GM18909 (cell line): Measurements from ENCODE around the gene FRMD4A.
"Not testable (repeated sequence)": the region's sequence is repeated elsewhere in the genome, so short reads cannot be mapped to it uniquely, and the experiment has no call there.

Source experiments
- ATAC-seq: cut with Tn5 transposase; IDR thresholded peaks from one replicate; pipeline ENCODE4 v1.9.1; 2021; ENCODE audit warnings: mild to moderate bottlenecking; ENCODE audit not compliant: unreplicated experiment, poor library complexity

Gene FRMD4A

DNA sequence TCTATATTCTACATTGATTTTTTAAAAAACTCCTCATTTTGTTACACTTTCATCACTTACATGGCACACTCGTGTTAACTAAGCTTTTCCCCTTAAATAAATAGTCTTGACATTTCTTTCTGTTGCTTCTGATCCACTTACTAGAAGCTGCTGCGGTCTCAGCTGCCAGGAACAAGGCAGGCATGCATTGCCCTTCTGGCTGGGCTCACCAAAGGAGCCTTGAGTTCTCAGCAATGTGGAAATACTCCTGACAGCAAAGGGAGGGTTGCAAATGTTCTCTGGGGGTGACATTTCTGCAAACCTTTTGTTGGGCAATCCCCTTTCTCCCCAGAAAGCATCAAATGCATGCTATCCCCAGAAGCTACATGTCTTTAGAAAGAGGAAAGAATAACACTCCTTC lies 393.9 kb downstream of the FRMD4A start:
- ATAC-seq = no peak

DNA sequence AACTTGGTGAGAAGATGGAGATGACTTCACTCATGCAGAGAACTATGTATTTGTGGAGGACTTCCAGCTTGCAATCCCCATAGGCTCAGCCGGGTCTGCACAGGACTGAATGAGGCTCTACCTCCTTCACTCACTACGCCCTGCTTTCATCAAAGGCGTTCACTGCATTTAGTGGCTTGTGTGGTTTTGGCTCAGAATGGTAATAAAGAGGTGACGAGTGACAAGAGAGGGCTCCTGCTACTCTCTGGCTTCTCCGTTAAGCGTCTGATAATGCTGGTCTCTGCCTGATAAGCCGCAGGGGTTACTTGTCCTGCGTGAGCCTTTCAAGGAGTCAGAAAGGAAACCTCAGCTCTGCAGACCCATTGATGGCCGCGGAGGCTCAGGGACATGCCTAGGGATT lies 400.6 kb downstream of the FRMD4A start:
- ATAC-seq = no peak

DNA sequence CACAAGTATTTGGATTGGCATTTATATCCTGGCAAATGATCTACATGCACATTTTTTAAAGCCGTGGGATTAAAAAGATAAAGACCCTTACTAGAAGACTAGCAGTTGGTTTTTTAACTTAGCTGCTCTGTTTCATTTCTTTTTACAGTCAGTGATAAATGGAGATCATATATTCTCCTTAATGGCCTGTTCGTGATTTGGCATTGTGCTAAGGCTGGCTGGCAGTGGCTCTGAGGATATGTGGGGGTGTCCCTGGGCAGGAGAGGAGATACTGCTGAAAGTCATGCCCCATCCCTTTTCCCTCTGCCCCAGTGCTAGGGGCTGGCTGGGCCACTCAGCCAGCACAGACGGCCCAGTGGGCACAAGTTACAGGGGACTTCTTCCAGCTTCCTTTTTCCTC lies 402.3 kb downstream of the FRMD4A start:
- no peak for ATAC-seq

DNA sequence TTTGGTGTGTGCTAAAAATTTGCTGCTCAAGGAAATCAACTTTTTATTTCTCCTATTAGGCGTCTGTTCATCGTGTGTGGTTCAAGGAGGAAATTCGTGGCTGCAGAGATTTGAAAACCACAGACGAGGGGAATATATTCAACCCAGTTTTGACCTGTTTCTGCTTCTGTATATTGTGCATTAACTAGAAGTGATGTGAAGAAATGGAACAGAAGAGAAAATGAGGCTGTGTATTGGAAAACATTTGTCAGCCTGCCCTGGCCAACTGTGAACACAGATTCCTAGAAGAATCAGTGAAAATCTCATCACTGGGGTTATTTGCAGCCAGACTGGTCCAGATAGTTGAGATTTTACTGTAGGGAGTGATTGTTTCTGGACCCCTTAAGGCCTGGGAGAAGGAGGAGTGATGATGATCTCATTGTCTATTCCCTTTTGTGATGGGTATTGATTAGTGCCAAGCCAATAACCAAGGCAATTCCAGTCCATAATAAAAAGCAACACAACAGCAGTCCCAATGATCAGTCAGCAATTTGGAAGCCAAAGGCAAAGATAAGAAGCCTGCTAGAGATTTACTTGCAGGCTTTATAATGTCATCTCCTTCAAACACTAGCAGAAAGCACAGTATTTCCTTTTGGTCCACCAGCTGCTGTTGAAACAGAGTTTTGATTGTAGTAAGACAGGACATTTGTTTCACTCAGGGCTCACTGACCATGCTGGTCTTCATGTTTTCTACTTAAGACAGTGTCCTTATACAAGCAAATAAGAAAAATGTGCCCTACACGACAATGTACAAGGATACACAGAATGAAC lies 404.5 kb downstream of the FRMD4A start:
- no peak for ATAC-seq

DNA sequence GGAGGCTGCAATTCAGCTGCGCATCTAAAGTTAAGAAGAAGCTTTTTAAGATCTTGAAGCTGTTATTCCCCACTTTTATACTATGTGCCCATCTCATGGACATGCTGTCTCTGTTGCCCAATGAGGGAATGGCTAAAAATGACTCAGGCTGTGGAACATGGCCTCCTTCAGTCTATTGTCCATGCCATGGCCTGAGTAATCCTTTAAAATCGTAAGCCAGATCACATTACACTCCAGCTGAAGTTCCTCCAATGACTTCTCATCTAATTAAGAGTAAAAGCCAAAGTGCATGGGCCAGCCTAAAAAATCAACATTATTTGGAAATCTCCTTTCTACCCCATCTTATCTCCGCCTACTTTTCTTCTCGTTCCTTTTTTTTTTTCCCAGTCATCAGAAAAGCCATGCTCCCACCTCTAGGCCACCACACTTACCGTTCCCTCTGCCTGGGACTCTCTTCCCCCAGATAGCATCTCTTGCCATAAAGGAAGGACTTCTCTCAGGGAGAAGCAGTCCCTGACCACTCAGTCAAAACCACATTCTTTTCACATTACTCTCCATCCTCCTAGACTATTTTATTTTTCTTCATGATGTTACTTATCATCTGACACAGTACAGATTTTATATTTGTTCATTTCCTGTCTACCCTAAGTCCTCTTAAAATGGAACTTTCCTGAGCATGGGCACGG lies 406.5 kb downstream of the FRMD4A start:
- ATAC-seq = no peak

DNA sequence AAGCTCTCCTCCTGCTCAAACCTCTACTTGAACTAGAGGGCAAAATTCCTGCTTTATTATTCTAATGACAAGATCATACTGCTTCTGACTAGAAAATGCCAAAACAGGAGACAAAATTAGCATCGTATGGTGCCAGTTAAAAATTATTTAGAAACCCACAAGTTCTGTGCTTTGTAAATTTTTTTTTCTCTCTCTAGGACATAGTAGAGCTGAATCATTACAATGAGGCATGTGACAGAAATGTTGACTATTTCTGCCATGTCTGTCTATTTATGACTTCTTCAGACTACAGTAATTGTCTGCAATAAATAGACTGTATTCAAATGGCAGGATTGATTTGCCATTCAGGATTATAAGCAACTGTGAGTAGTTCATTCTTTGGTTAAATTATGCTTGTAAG lies 408.1 kb downstream of the FRMD4A start:
- ATAC-seq = no peak

DNA sequence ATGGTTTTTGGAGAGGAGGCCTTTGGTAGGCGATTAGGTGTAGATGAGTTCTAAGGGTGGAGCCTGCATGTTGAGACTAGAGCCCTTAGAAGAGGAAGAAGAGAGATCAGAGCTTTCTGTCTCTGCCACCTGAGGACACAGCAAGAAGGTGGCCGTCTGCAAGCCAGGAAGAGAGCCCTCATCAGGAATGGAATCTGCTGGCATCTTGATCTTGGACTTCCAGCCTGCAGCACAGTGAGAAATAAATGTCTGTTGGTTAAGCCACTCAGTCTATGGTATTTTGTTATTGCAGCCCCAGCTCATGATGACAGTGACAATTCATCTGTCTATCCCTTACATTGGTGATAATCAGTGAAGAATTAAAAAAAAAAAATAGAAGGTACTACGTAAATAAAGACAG lies 408.8 kb downstream of the FRMD4A start:
- ATAC-seq = no peak

DNA sequence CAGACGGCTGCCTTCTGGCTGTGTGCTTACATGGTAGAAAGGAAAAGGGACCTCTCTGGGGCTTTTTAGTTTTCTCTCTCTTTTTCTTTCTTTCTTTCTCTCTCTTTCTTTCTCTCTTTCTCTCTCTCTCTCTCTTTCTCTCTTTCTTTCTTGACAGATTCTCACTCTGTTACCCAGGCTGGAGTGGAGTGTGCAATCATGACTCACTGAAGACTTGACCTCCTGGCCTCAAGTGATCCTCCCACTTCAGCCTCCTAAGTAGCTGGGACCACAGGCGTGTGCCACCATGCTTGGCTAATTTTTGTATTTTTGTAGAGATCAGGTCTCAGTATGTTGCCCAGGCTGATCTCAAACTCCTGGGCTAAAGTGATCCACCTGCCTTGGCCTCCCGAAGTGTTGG lies 409.6 kb downstream of the FRMD4A start:
- ATAC-seq = not testable (repeated sequence)

DNA sequence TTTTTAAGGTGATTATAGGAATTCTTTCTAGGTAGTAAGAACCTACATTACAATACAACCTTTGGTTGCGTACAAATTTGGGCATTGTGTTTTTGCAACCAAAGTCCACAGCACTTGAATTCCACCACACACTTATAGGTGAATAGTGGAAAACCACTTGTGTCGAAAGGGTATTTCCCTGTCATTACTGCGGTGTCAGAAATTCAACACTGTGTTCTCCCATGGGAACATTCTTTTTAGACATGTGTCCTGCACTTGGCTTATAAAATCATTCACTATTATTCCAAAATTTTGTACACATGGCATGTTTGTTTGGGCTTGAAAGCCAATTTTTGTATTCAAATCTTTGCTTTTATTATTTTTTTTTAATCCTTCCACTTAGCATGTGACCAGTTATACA lies 410.3 kb downstream of the FRMD4A start:
- no peak for ATAC-seq

DNA sequence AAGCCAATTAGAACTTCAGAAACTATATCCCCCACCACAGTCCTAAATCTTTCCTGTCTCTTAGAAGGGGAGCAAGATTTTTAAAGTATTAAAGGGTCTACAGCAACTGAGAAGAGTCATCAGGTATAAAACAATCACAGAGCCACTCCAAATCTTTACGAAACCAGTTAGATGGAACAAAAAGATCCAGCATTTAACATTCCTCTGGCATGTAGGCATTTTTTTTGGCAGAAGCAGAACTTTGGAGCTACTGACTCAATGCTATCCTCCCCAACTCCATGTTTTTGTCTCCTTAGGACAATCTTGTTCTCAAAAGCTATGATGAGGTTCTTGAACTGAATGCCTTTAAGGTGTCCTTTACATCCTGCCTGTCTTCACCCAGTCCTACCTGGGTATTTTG lies 410.7 kb downstream of the FRMD4A start:
- no peak for ATAC-seq

DNA sequence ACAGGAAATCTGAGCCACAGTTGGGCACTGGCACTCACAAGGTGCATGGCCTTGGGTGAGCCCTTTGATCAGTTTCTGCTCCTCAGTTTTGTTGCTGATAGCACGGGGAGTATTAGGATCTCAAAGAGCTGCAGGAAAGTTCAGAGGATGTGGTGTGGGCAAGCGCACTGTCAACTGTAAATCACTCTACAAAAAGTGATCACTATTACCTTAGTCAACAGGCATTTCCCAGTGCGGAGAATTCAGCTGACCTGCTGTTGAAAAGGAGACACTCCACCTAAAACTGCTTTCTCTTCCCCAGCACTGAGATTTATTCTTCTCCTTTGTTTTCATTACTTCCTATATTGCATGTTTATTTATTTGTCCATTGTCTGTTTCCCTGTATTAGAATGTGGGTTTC lies 412.9 kb downstream of the FRMD4A start:
- no peak for ATAC-seq

DNA sequence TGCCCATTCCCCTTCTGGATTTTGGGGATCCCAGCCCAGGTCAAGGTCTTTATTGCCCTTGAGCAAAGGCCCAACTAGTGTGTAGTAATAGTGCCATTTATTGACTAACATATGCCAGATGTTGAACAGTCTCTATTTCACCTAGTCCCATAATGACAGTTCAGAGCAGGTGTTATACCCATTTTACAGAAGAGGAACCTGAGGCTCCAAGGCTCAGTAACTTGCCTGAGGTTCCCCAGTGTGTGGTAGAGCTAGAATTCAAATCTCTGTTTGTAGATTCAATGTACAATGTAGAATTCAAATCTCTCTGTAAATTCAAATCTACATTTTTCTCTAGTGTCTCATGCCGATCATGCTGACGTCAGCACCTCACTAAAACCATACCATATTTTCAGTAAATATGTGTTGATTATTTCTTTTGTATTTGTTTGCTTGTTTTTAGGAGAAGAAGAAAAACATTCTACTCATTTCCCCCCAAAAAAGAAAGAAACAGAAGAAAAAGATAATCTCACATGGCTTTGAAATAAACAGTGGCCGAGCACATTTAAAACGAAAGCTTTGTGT lies 414.3 kb downstream of the FRMD4A start:
- ATAC-seq = no peak

DNA sequence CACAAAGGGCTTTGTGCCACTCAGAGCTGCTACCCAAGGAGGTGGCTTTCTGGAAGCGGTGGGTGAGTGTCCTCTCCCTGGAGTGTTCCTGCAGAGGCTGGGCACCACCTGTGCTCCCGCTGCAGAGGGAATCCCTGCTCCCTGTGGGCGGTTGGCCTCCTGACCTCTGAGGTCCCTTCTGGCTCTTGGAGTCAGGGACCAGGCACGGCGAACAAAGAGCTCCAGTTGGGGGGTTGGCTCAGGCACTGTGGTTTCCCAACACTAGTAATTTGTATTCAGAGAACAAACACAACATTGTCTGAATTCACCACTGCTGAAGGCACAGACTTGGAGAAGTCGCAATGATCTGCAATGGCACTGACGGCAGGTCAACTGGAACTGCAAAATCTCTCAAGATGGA lies 415.0 kb downstream of the FRMD4A start:
- no peak for ATAC-seq

DNA sequence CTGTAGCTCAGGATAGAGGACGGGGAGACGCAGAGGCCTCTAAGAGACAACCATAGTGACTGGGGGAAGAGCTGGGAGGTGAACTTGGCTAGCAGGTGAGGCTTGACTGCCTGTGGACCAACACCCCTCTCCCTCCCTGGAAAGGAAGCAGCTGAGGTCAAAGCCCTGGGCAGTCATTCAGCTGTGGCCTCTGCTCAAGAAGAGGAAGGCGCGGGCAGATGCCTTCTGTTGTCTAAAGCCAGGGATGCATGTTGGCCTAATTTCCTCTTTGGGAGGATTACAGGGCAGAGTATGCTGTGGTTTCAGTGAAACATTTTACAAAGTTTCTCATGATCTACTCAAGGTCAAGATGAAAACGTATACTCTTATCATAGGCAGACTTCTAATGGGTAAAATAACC lies 416.8 kb downstream of the FRMD4A start:
- ATAC-seq = no peak

DNA sequence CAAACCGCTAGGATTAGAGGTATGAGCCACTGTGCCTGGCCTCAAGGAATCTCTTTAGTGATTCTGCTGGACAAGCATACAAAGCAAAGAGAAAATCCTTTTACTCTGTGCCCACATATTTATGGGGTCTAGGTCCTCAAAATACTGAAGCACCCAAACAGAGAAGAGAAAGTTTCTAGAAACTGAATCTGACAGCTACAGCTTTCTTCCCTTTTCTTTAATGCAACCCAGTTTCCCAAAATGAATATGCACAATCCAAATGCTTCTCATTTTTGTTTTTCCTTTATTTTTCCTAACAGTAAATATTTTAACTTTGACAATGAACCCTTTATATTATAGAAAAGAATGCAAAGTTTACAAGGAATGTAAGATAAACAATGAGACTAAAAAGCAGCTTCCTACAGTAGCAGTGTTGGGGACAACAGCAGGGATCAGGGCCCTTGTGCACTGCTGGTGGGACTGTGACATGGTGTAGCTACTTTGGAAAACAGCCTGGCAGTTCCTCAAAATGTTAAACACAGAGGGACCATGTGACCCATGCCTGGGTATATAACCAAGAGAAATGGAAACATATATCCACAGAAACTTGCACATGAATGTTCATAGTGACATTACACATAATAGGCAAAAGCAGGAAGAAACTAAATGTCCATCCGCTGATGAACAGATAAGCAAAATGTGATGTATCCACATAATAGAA lies 418.8 kb downstream of the FRMD4A start:
- no peak for ATAC-seq

DNA sequence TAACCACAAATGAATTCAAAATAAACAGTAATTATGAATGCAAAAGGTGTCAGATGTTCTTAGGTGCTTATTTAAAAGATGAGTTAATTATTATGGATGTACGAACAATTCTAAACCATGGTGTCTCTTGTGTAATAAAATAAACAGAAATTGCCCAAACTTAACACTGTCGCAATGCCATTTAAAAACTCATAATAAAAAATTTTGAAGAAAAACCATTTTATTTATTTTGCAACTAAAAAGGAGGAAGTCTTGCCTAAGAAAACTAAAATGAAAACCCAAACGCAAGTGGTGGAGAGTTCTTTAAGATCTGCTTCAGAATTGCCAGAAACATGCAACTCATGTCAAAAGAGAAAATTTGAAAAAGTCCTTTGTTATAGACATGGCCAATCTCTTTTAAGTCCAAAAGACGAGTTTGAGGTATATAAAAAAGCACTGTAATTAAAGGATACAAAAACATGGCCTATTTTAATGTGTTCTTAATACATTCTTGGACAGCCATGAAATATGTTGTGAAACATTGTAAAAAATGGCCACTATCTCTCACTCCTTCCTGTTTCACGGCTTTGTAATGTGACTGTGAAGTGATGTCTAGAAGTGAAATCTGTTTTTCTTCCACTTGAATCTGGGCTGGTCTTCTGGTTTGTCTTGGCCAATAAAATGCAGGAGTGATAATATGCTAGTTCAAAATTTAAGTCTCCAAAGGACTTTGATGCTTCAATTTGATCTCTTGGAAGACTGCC lies 421.0 kb downstream of the FRMD4A start:
- ATAC-seq = no peak

DNA sequence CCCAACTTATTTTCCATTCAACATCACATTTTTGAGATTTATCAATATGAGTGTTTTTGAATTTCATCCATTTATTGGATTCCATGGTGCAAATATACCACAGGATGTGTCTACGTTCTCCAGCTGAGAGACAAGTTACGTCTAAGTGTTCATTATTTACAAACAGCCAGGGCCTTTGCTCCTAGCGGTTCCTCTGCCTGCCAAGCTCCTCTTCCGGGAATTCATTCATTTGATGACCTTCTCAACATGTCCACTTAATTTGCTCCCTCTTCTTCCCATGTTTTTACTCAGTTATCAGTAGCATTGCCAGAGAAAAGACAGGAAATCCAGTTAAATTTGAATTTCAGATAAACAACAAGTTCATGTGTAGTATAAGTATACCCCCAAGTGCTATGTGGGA lies 422.2 kb downstream of the FRMD4A start:
- ATAC-seq = no peak

DNA sequence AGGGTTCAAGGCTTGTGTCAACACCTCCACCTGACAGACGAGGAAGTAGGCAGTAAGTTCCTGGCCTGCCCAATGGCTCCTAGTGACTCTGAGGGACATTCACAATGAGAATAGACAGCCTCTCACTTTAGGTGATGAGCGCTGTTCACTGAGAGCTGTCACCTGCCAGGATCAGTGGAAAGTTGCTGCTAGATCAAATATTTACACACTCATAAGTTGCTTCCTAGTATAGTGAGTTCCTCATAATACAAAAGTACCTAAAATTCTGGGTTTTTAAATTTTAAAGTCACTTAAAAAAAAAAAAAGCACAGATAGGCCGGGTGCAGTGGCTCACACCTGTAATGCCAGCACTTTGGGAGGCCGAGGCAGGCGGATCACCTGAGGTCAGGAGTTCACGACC lies 423.2 kb downstream of the FRMD4A start:
- ATAC-seq = no peak

DNA sequence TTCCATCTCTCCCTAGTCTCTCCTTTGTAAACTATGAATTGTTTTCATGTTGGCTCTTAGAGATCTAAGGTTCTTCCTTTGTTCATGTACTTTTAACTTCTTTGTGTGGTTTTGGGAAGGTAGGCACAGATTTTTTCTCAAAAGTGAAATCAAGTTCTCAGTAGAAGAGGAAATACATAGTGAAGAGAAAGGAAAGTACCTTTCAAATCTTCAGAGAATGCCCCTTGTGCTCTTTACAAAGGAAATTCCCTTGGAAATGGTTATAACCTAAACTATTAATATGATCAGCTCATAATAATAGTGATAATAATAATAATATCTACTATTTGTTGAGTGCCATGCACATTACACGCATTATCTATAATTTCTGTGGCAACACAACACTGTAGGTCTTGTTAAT lies 425.4 kb downstream of the FRMD4A start:
- ATAC-seq = no peak

DNA sequence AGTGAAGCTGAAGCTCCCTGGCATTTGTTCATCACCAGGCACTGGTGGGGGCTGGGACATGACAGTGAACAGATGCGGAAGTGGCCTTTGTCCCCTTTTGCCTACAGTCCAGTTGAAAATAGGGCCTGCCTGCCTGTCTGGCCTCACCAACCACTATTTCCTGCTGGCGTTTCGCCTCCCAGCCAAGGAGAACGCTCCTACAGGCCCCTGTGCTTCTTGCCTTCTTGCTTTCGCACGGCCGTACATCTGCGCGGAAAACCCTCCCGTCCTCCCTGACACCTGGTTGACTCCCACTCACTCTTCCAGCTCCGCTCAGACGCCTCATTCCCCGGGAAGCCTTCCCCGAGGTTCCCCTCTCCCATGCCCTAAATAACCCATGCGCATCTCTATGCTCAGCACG lies 426.7 kb downstream of the FRMD4A start:
- no peak for ATAC-seq
